HG03457 (cell line): ENCODE data around the gene ACVR2B.

Source experiments
- ATAC-seq: cut with Tn5 transposase; IDR thresholded peaks from one replicate; pipeline ENCODE4 v1.9.1; 2021; ENCODE audit warnings: moderate number of reproducible peaks; ENCODE audit not compliant: unreplicated experiment

The ACVR2B gene

DNA sequence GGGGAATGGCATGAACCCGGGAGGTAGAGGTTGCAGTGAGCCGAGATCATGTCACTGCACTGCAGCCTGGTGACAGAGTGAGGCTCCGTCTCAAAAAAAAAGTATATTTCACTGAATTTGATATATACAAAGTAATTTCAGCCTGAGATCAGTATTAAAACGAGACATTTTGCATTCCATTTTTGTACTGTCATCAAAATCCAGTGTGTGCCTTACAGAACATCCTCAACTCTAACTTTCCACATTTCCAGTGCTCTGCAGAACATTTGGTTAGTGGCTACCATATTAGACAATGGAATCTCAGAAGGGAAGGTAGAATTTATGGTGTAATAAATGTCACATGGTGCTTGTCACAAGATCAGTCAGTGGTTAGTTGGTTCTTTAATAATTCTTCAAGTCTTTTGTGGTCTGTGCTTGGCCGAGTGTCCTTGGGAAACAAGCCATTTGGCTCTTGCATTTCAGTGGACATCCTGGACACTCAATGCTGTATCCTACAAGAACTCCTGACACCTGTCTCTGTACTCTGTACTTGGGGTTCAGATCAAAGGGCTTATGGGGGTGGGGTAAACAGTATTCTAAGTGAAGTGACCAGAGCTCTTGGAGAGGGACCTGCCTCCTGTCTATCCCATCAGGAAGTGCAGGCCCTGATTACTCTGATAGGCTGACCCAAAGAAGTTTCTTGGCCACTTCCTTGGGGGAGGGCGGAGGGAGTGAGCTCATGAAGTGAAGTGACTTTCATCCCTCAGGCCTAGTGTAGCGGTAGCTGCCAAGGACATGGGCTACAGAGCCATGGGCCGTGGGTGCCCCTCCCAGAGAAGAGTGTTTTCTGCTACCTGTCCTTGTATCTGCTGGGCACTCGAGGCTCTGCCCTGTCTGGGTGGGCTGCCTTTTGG is 3.7 kb downstream of the ACVR2B start:
- no peak for ATAC-seq

DNA sequence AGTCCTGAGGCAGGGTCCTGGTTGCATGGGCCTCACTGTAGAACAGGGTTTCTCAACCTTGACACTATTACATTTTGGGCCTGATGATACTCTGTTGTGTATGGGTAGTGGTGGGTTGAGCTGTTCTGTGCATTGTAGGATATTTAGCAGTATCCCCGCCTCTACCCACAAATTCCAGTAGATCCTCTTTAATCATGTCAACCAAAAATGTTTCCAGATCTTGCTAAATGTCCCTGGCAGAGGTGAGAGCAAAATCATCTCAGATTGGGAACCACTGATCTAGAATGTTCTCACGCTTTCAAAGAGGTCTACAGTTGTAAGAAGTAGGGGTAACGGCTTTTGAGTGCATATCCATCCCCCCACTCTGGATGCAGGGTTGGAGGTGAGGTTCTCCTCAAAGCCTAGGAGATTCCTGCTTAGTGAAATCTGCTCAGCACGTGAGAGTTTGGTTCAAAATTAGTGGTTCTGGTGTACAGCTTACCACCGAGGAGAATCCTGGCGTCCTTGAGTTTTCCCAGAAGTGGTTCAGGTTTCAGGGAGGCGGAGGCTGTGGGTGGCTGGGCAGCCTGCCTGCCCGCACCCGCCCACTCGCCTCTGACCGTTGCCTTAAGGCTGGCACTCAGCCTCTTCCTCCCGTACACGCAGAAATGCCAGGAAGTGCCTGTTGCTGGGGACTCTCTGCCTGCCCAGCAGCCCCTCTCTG is 5.3 kb downstream of the ACVR2B start:
- ATAC-seq, result no peak

DNA sequence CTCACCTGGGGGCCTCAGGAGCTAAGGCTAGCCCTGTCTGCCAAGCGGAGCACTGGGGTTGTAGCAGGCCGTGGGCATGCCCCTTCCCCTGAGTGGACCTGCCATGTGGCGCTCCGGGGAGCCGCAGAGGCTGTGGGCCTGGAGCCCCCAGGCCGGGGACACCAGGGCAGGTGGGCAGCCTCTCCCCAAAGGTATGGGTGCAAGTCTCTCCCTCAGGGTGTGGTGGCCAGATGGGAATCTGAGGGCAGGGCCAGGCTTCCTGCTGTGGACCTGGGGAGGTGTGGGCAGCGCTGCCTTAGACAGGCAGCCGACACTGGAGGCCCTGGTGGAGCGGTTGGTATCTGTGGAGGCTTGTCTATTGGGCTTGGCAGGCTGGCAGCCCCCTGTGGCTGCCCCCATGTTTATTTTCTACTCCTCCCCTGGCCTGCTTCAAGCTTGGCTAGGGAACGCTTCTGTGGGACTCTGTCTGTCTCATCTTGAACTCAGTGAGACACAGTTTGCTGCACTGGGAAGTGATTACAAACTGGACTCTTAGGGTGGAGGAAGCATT is 5.9 kb downstream of the ACVR2B start:
- ATAC-seq, result no peak

DNA sequence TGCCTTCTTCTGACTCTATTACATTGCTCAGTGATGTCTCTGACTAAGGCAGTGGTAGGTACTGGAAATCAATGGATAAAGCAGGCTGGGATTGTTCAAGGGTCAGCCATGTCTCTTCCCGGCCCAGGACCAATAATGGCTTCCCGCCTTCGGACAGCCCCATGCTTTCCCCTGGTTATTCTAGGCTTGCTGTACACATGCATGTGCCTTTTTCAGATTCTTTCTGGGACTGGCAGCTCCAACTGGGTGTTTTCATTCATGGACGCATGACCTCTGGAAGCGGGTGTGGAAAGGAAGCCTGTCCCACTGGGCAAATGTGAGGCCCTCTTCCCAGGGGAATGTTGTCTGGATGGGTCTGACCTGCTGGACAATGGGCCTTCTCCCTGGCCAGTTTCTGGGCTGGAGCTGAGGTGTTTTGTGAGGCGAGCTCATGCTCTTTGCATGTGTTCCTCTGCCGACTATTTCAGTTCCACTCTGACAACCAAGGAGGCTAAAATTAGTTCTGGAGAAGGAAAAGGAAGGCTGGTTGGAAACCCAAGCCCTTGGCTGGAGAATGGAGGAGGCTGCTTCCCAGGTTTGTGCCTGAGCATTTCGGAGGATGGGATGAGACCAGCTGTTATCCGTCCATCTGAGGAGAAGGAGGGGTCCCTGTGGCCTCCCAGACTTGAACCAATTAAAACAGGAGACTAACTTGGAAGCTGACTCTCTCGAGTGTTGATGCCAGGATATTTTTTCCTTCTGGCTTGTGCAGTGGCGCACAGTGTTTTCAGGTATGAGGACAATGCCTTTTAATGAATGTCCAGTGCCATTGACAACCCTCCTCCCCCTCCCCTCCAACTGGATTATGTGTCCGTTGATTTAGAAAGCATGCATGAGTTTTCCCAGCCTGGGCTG is 6.9 kb downstream of the ACVR2B start:
- ATAC-seq, result no peak

DNA sequence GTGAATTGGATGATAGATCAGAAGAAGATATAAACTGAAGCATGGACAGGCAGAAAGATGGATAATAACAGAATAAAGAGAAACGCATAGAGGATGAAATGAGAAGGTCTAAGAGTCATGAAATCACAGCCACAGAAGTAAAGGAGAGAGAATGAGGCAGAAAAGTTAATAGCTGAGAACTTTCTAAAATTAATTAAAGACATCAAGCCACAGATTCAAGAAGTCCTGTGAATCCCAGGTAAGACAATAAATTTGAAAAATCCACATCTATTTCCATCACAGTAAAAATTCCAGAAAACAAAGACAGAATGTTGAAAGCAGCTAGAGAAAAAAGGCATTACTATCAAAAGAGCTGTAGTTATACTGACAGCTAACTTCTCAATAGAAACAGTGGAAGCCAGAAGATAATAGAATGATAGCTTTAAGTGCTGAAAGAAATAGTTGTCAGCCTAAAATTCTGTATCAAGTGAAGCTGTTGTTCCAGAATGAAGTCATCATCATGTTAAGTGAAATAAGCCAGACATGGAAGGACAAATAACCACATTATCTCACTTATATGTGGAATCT is 12.0 kb downstream of the ACVR2B start:
- ATAC-seq, result no peak

DNA sequence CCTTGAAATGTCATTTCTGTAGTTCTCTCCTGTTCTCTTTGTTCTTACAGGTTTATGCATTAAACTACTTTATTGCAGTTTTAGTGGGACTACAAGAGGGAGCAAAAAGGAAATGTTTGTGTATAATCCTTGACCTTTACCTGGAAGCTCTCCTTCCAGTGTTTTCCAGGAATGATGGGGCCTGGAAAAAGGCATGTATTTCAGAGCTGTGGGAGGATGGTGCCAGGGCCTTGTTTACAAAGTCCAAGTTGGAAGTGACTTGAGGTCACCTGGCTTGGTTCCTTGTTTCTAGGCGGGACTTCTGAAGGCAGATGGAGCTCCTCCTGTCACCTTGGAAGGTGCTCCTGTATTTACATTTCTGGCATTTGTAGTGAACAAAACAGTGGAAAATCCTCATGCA is 15.1 kb downstream of the ACVR2B start:
- no peak for ATAC-seq

DNA sequence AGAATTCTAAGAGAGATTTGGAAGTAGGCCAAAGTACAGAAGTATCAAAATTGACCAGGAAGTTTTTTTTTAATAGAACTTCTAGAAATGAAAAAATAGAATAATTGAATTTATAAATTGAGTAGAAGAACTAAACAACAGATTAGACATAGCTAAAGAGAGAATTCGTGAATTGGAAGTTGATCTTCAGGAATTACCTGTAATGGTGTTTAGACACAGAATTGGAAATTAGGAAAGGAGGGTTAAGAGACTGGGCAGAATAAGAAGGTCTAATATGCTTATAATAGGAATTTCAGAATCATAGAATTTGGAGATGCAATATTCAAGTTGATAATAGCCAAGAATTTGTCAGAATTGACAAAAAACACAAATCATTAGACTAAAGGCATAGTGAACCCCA is 16.2 kb downstream of the ACVR2B start:
- ATAC-seq, result no peak

DNA sequence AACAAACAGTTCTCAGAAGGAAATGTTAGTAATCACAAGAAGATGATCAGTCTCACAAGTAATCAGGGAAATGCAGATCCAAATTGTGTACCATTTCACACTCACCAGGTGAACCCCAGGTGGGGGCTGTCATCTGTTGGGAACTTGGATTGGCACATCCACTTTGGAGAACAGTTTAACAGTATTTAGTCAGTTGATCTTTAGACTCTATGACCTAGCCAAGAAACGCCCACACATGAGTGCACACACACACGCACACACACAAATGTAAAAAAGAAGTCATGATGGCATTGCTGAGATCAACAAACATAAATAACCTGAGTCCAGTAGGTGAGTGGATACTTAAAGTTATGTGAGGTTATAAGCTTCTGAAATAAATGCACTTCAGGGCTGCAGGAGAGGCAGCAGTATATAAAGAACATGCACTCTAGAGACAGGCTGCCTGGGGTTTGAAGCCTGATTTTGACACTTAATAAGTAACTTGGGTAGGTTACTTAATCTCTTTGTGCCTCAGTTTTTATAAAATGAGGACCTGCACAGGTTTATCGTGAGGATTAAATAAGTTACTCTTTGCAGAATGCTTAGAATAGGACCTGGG is 17.7 kb downstream of the ACVR2B start:
- no peak for ATAC-seq

DNA sequence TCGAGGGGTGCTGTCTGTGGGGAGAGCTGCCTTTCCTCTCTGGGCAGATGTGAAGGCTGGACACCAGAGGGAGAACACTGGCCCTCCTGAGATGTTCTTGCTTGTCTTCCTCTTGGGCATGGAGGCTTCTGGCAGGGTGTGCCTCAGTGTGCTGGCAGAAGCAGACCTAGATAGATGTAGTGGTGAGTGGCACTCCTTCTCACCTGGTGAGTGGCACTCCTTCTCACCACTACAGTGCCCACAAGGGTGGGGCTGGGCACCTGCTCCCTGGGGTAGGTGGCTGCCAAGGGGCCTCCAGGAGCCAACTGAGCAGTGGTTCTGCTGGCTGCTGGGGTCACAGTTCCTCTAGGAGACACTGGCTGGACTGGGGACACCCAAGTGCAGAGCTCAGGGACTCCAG is 18.7 kb downstream of the ACVR2B start:
- ATAC-seq, result no peak

DNA sequence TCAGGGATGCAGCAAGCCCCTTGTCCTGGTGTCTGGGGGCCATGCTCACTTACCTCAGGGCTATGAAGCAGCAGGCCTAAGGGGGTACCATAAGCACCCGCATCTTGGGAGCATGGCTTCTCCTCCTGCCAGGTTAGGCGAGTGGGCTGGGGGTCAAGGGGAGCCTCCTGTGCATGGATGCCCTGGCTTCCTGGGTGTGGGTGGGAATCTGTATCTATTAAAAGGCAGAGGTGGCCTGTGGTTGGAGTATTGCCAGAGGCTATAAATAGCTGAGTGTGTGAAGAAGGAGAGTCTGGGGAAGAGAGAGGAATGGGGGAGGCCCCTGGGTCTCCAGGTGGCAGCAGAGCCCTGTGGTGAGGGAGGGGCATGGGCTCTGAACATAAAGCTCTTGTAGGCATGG is 19.5 kb downstream of the ACVR2B start:
- no peak for ATAC-seq

DNA sequence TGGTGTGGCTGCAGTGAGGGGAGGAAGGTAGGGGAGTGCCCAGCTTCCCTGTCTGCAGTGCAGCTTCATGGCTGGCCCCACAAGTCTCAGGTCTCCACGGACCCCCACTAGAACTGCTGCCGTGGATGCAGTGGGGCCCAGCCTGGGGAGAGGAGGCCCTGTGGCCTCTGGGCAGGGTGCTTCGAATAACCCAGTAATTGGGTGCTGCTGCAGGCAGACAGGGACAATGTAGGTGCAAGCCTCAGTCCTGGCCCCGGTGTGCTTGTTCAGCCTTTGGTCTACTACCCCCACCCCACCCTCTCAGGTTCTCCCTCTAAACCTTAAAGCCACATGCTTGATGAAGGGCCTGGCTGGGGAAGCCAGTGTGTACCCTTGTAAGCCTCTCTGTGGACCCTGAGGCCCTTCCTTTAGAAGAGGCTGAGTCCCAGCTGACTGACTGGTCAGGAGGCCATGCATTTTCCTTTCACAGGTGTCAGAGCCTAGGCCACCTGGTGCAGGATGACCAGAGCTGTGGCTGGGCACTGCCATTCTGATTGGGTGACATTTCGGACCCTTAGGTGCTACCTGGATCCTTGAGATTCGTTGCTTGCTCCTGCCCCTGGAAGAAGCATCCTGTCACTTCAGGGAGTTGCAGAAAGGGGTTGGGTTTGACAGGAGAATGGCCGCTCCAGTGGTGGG is 21.4 kb downstream of the ACVR2B start:
- no peak for ATAC-seq

DNA sequence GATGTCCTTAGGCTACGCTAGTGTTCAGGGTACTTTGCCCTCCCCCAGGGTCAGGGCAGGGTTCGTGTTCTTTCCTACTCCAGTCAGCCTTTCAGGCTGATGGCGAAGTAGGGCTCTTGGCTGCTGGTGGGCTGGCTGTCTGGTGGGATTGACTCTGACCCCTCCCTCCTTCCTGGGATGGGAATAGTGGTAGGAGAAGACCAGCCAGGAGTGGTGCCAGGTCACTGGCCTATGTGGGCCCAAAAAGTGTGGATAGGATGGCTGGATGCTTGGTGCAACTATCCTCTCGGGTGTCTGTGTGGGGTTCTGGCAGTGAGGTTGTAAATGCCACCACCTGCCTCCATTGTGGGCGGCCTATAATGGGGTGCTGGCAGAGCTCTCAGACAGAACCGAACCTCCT is 22.0 kb downstream of the ACVR2B start:
- ATAC-seq, result no peak

DNA sequence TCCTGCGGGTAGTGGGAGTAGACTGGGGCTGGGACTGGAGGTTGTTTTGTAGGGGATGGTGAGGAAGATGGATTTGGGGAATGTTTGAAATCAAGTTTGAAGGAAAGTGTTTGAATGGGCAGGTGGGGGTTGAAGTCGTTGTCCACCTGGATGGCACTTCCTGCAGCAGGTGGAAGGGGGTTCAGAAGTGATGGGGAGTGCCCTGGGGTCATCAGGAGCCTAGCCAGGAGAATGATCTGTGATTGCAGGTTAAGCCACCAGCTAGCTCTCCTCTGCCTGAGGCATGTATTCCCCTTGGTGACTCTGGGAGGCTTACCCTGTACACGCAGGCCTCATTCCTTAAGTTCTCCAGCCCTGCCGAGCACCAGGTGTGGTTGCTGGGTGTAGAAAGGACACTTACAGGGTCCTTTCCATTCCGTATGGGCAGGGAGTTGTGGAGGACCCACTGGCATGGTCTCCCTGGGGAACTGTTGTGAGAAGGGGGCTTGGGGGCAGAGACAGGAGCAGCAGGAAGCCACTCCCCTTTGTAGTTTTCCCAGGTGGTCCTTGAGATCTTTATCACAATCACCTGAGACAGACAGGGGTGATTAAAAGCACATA is 22.6 kb downstream of the ACVR2B start:
- no peak for ATAC-seq

DNA sequence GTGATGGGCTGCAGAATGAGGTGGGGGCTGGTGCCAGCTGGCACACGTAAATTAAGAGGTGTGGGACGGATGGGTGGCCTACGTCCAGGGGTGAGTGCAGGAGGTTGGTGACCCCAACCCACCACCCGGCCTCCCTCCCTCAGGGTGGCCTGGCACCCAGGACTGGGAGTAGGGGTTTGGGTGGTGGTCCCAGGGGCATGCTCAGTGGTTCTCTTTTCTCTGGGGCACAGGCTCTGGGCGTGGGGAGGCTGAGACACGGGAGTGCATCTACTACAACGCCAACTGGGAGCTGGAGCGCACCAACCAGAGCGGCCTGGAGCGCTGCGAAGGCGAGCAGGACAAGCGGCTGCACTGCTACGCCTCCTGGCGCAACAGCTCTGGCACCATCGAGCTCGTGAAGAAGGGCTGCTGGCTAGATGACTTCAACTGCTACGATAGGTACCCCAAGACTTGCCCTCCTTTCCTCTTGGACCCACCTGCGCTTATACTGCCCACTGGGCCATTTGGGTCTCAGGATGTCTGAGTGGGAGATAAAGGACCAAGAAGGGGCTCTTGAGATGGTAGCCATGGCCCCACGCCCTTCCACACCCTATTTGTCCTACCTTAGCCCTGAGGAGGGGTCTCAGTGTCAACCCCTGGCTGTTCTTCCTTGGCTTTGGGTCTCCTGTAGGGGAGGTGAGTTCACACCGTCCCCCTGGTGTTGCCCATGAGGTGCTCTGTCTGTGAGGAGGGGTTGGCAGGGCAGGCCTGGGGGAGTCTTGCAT is 23.5 kb downstream of the ACVR2B start:
- ATAC-seq, result no peak

DNA sequence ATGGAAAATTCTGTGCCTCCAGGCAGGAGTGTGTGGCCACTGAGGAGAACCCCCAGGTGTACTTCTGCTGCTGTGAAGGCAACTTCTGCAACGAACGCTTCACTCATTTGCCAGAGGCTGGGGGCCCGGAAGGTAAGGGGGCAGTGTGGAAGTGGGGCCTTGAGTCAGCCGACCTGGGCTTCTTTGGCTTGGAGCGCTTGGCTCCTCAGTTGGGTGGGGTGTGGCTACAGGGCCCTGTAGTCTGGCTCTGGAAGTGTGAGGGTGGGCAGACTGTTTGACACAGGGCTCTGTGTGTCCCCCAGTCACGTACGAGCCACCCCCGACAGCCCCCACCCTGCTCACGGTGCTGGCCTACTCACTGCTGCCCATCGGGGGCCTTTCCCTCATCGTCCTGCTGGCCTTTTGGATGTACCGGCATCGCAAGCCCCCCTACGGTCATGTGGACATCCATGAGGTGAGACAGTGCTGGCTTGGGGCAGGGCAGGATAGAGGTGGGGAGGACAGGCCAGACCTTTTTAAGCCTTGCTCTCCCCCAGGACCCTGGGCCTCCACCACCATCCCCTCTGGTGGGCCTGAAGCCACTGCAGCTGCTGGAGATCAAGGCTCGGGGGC is 24.3 kb downstream of the ACVR2B start:
- no peak for ATAC-seq

DNA sequence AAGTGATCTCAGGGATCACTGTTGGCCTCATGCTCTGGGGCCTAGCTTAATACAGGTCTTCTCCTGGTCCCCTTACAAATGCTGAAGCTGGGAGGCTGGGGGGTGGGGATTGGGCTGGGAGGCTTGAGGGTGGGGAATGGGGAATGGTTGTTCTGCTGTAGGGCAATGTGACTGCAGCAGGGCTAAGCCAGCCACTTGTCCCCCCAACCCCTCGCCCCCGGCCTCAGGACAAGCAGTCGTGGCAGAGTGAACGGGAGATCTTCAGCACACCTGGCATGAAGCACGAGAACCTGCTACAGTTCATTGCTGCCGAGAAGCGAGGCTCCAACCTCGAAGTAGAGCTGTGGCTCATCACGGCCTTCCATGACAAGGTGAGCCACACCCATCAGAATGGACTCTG is 25.2 kb downstream of the ACVR2B start:
- ATAC-seq, result no peak

DNA sequence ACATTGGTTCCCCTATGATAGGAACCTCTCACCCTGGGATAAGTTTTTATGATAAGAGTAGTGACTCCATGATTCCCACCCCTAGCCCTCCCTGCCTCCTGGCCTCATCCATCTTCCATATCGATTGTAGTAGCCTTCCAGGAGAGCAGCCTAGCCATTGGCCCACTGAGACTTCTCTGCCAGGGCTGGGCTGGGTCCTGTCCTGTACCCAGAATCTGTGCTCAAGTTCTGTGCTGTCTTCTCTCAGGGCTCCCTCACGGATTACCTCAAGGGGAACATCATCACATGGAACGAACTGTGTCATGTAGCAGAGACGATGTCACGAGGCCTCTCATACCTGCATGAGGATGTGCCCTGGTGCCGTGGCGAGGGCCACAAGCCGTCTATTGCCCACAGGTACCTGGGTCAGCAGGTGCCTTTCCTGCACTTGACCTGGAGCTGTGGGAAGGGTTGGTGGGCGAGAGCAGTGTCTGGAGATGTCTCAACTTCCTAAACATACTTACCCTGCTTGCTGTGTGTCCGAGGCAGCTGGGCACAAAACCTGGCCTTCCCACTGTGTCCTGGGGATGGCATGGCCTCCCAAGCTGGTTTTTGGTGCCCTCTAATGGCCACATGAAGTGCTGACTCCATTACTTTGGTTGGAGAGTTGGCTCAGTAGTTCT is 25.9 kb downstream of the ACVR2B start:
- ATAC-seq, result no peak

DNA sequence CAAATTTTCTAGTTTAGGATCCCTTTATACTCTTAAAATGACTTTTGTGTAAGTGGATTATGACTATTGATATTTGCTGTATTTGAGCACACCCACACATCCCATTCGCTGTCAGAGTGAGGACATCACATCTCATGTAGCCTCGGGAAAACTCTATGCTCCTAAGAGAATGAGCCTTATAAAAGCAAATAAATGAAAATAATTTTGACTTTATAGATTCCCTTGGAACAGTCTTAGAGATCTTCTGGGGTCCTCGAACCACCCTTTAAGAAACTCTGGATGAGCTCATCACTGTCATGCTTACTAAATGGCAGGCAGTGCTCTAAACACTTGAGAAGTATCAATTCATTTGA is 26.4 kb downstream of the ACVR2B start:
- no peak for ATAC-seq
